Small intestine (tissue), 4 donors: Measurements from ENCODE around the gene FANCF. TPM values are rescaled to one million over a fixed set of nuclear protein-coding genes. Genes with fewer than 3 reads are reported as not detected.

Source experiments
- polyA plus RNA-seq, 4 donors: library from polyadenylated mRNA; stranded (reverse) in 3 of 4; unstranded in 1 of 4; fragments of 200-250 nt in 3 of 4; fragments of 120-200 nt in 1 of 4; gene quantifications; one replicate each; pipeline versions ENCODE4 v1.2.1 to v1.2.3, GENCODE V29; 2013
- donor health status: healthy with polysubstance abuse.
- donor health status: Bipolar disorder and iron deficiency.
- donor health status: healthy.

The FANCF gene
- polyA plus RNA-seq, 4 donors = 6.2 to 16.3 (median 13.0) TPM

Other genes starting within 250 kb of the FANCF start
- gene GAS2, start 40.8 kb upstream of the FANCF start, polyA plus RNA-seq = 1 to 10 TPM; 2.4 to 7.2 (median 2.9) TPM
- gene SVIP, start 204.0 kb upstream of the FANCF start, polyA plus RNA-seq = 10 to 100 TPM; 10.6 to 29.3 (median 13.1) TPM
- gene CCDC179, start 234.7 kb upstream of the FANCF start, polyA plus RNA-seq = not detected